SU-DHL-6 (cell line): ENCODE measurements around the gene GABBR1.

Source experiments
- H2AFZ ChIP-seq: fragments of 200-600 bp; sonication (generic); 2 replicates; pipeline ENCODE4 v1.6.1; 2014; ENCODE audit warnings: low read depth, mild to moderate bottlenecking, moderate library complexity, mixed read lengths, antibody characterized with exemption, low read length; ENCODE audit not compliant: severe bottlenecking
- H3F3A ChIP-seq: fragments of 200-600 bp; shearing (Covaris generic); 2 replicates; pipeline ENCODE4 v1.6.0; 2016; ENCODE audit warnings: antibody characterized with exemption, mild to moderate bottlenecking; ENCODE audit not compliant: insufficient read depth
- H3K27ac ChIP-seq: fragments of 200-600 bp; sonication (generic); 2 replicates; pipeline ENCODE4 v1.5.1; 2016; ENCODE audit warnings: low read depth, mild to moderate bottlenecking, low read length, moderate library complexity, mixed read lengths
- H3K27me3 ChIP-seq: fragments of 200-600 bp; sonication (generic), shearing (Covaris generic); 2 replicates; pipeline ENCODE4 v1.6.0; 2014; ENCODE audit warnings: mild to moderate bottlenecking, low read length
- H3K36me3 ChIP-seq: fragments of 200-600 bp; sonication (generic); 2 replicates; pipeline ENCODE4 v1.6.1; 2014; ENCODE audit warnings: mild to moderate bottlenecking, low read length, mixed read lengths
- H3K4me2 ChIP-seq: fragments of 300-600, 200-600 bp; shearing (Covaris generic), sonication (generic); 2 replicates; pipeline ENCODE4 v1.6.0; 2014; ENCODE audit warnings: low read length, low read depth, mild to moderate bottlenecking; ENCODE audit not compliant: poor library complexity, severe bottlenecking
- H3K4me3 ChIP-seq: fragments of 200-600 bp; sonication (generic); 2 replicates; pipeline ENCODE4 v1.5.1; 2014; ENCODE audit warnings: antibody characterized with exemption, low read length, mild to moderate bottlenecking, mixed read lengths; ENCODE audit not compliant: insufficient read depth, poor library complexity, severe bottlenecking
- H3K79me2 ChIP-seq: fragments of 200-600 bp; sonication (generic); 2 replicates; pipeline ENCODE4 v1.6.1; 2014; ENCODE audit warnings: mild to moderate bottlenecking, low read length, moderate library complexity; ENCODE audit not compliant: insufficient read depth
- H3K9ac ChIP-seq: fragments of 200-600 bp; sonication (generic); 2 replicates; pipeline ENCODE4 v1.7.0; 2014; ENCODE audit warnings: mild to moderate bottlenecking, low read length
- H3K9me2 ChIP-seq: fragments of 200-600 bp; sonication (generic); replicated peaks from 2 replicates; pipeline ENCODE4 v1.6.1; 2014; ENCODE audit warnings: low read length; ENCODE audit not compliant: insufficient read depth
- H3K9me3 ChIP-seq: fragments of 200-600 bp; sonication (generic); 2 replicates; pipeline ENCODE4 v1.6.1; 2014; ENCODE audit warnings: low read length, mixed read lengths; ENCODE audit not compliant: insufficient read depth
- H4K20me1 ChIP-seq: fragments of 200-600 bp; sonication (generic); 2 replicates; pipeline ENCODE4 v1.6.1; 2014; ENCODE audit warnings: low read depth, mild to moderate bottlenecking, antibody characterized with exemption, low read length, moderate library complexity, mixed read lengths
- CTCF ChIP-seq: fragments of 200-600 bp; sonication (generic); IDR thresholded peaks from one replicate; pipeline ENCODE4 v1.5.1; 2017; ENCODE audit warnings: antibody characterized with exemption, mild to moderate bottlenecking, low read length, moderate library complexity; ENCODE audit not compliant: insufficient read depth, poor library complexity, severe bottlenecking
- EZH2phosphoT487 ChIP-seq: fragments of 200-600 bp; sonication (generic), shearing (Covaris generic); conservative IDR thresholded peaks from 2 replicates; pipeline ENCODE4 v1.6.1; 2018; ENCODE audit warnings: mild to moderate bottlenecking, antibody characterized with exemption, low read length, moderate library complexity, mixed read lengths

Gene GABBR1

GRCh38 chr6:29531668-29532067, 101.3 kb downstream of the GABBR1 start:
- no peak overlapping the region for H3K4me2 ChIP-seq
- no peaks in the 10 kb centered on the region for H3F3A ChIP-seq
- no peaks in the 10 kb centered on the region for H3K36me3 ChIP-seq
- H2AFZ ChIP-seq, result no peak overlapping the region
- H3K79me2 ChIP-seq, result no peaks in the 10 kb centered on the region
- H3K9me3 ChIP-seq, result no peaks in the 10 kb centered on the region
- TF ChIP-seq CTCF (no peak), EZH2phosphoT487 (no peak)
- no peak overlapping the region for H3K4me3 ChIP-seq
- H3K9me2 ChIP-seq, result no peaks in the 10 kb centered on the region
- H4K20me1 ChIP-seq, result no peaks in the 10 kb centered on the region
- no peak overlapping the region for H3K27ac ChIP-seq
- no peak overlapping the region for H3K9ac ChIP-seq
- no peaks in the 10 kb centered on the region for H3K27me3 ChIP-seq

- H3K27me3 ChIP-seq, result no peaks in the 10 kb centered on the region
- no peaks in the 10 kb centered on the region for H3K79me2 ChIP-seq
- H3F3A ChIP-seq, result no peaks in the 10 kb centered on the region
- no peak overlapping the region for H3K4me3 ChIP-seq
- no peak for TF ChIP-seq EZH2phosphoT487
- no peaks in the 10 kb centered on the region for H3K9me3 ChIP-seq
- H2AFZ ChIP-seq, result no peak overlapping the region
- H4K20me1 ChIP-seq, result no peaks in the 10 kb centered on the region
- H3K27ac ChIP-seq, result no peak overlapping the region
- no peaks in the 10 kb centered on the region for H3K9me2 ChIP-seq
- H3K36me3 ChIP-seq, result no peaks in the 10 kb centered on the region
- H3K4me2 ChIP-seq, result no peak overlapping the region
- no peak overlapping the region for H3K9ac ChIP-seq
Measured at GRCh38 chr6:29530671-29531310, 102.2 kb downstream of the GABBR1 start.

- H3K27me3 ChIP-seq, result no peaks in the 10 kb centered on the region
- H3K4me3 ChIP-seq, result no peak overlapping the region
- H3K27ac ChIP-seq, result no peak overlapping the region
- H3K79me2 ChIP-seq, result no peaks in the 10 kb centered on the region
- no peaks in the 10 kb centered on the region for H3K36me3 ChIP-seq
- no peak overlapping the region for H3K4me2 ChIP-seq
- no peak overlapping the region for H2AFZ ChIP-seq
- H3F3A ChIP-seq, result no peaks in the 10 kb centered on the region
- TF ChIP-seq CTCF (no peak), EZH2phosphoT487 (no peak)
- no peaks in the 10 kb centered on the region for H4K20me1 ChIP-seq
- no peak overlapping the region for H3K9ac ChIP-seq
- no peaks in the 10 kb centered on the region for H3K9me3 ChIP-seq
- no peaks in the 10 kb centered on the region for H3K9me2 ChIP-seq
Measured at GRCh38 chr6:29529956-29530355, 103.0 kb downstream of the GABBR1 start.

GRCh38 chr6:29528988-29529560, 103.9 kb downstream of the GABBR1 start:
- H3K27ac ChIP-seq, result no peak overlapping the region
- H3K79me2 ChIP-seq, result no peaks in the 10 kb centered on the region
- H3K36me3 ChIP-seq, result no peaks in the 10 kb centered on the region
- H3F3A ChIP-seq, result no peaks in the 10 kb centered on the region
- no peaks in the 10 kb centered on the region for H3K9me2 ChIP-seq
- no peak for TF ChIP-seq EZH2phosphoT487
- TF ChIP-seq CTCF, result no peak
- H3K27me3 ChIP-seq, result no peaks in the 10 kb centered on the region
- H2AFZ ChIP-seq, result no peak overlapping the region
- no peak overlapping the region for H3K4me3 ChIP-seq
- no peaks in the 10 kb centered on the region for H3K9me3 ChIP-seq
- no peaks in the 10 kb centered on the region for H4K20me1 ChIP-seq
- no peak overlapping the region for H3K4me2 ChIP-seq
- H3K9ac ChIP-seq, result no peak overlapping the region
